ENCODE data around the gene CMTM6.
A peak's percentile ranks its signal among the peaks of the same experiment; 100 is the strongest.
"Not testable (repeated sequence)": the region's sequence is repeated elsewhere in the genome, so short reads cannot be mapped to it uniquely, and the experiment has no call there.

CMTM6 gene

GRCh38 chr3:32502118-32502945, at the start of gene CMTM6:
Gene CMTM6 (minus strand): TSS chr3:32502852. CDS start chr3:32502745, 107 bp downstream.
- DNase-seq = peak; percentile 65

- no peak for DNase-seq
Observed at GRCh38 chr3:32552013-32552412, 49.4 kb upstream of the CMTM6 start.

GRCh38 chr3:32551496-32551895, 48.8 kb upstream of the CMTM6 start:
- DNase-seq = no peak

GRCh38 chr3:32551087-32551486, 48.4 kb upstream of the CMTM6 start:
- no peak for DNase-seq

GRCh38 chr3:32545305-32545704, 42.7 kb upstream of the CMTM6 start:
- DNase-seq = no peak

- no peak for DNase-seq
Observed at GRCh38 chr3:32544894-32545293, 42.2 kb upstream of the CMTM6 start.

GRCh38 chr3:32542807-32543206, 40.2 kb upstream of the CMTM6 start:
- DNase-seq = no peak

- DNase-seq = no peak
Observed at GRCh38 chr3:32540899-32541298, 38.2 kb upstream of the CMTM6 start.

- no peak for DNase-seq
Observed at GRCh38 chr3:32532434-32532833, 29.8 kb upstream of the CMTM6 start.

GRCh38 chr3:32531010-32531647, 28.5 kb upstream of the CMTM6 start:
- DNase-seq = no peak

GRCh38 chr3:32525720-32526119, 23.1 kb upstream of the CMTM6 start:
- no peak for DNase-seq

- DNase-seq = no peak
Observed at GRCh38 chr3:32522682-32523081, 20.0 kb upstream of the CMTM6 start.

GRCh38 chr3:32518921-32519320, 16.3 kb upstream of the CMTM6 start:
- not testable (repeated sequence) for DNase-seq

GRCh38 chr3:32516751-32517150, 14.1 kb upstream of the CMTM6 start:
- DNase-seq = not testable (repeated sequence)

- no peak for DNase-seq
Observed at GRCh38 chr3:32511005-32511404, 8.4 kb upstream of the CMTM6 start.

GRCh38 chr3:32510075-32510724, 7.5 kb upstream of the CMTM6 start:
- peak; percentile 56 for DNase-seq

GRCh38 chr3:32508711-32509110, 6.1 kb upstream of the CMTM6 start:
- no peak for DNase-seq

- no peak for DNase-seq
Observed at GRCh38 chr3:32506466-32506865, 3.8 kb upstream of the CMTM6 start.

- no peak for DNase-seq
Observed at GRCh38 chr3:32502946-32503286, 264 bp upstream of the CMTM6 start.

GRCh38 chr3:32501783-32502117, 902 bp downstream of the CMTM6 start:
- DNase-seq = no peak

GRCh38 chr3:32500880-32501782, 1.5 kb downstream of the CMTM6 start:
- DNase-seq = no peak

- DNase-seq = no peak
Observed at GRCh38 chr3:32500231-32500630, 2.4 kb downstream of the CMTM6 start.

GRCh38 chr3:32499585-32499984, 3.1 kb downstream of the CMTM6 start:
- DNase-seq = no peak

Measured in NCI-H345 (cell line).